NCI-H524 treated with DMSO at 0.1 percent for 48 hours (cell line): ENCODE results near the gene GMIP.
A peak's percentile ranks its signal among the peaks of the same experiment; 100 is the strongest.
"Not testable (repeated sequence)": the region's sequence is repeated elsewhere in the genome, so short reads cannot be mapped to it uniquely, and the experiment has no call there.

Experiments used
- DNase-seq: peaks from one replicate; lab custom pipeline; 2025; lab: John Stamatoyannopoulos, UW

Gene GMIP

GRCh38 chr19:19634516-19635312, 8.7 kb downstream of the GMIP start:
- DNase-seq = no peak

- no peak for DNase-seq
Measured at GRCh38 chr19:19633711-19634515, 9.5 kb downstream of the GMIP start.

GRCh38 chr19:19632661-19633060, 10.8 kb downstream of the GMIP start:
- DNase-seq = no peak

- DNase-seq = no peak
Measured at GRCh38 chr19:19631346-19631745, 12.1 kb downstream of the GMIP start.

- DNase-seq = no peak
Measured at GRCh38 chr19:19630426-19630825, 13.0 kb downstream of the GMIP start.

- no peak for DNase-seq
Measured at GRCh38 chr19:19630062-19630414, 13.4 kb downstream of the GMIP start.

- no peak for DNase-seq
Measured at GRCh38 chr19:19628501-19629134, 14.8 kb downstream of the GMIP start.

- DNase-seq = no peak
Measured at GRCh38 chr19:19627621-19628500, 15.6 kb downstream of the GMIP start, which contains the start of gene LPAR2. Gene LPAR2, minus strand, starts transcription at chr19:19628220. Its CDS starts 945 bp downstream, at chr19:19627275.

- DNase-seq = no peak
Measured at GRCh38 chr19:19626516-19627472, 16.7 kb downstream of the GMIP start.

GRCh38 chr19:19624032-19624570, 19.4 kb downstream of the GMIP start:
- no peak for DNase-seq

GRCh38 chr19:19623383-19623782, 20.1 kb downstream of the GMIP start:
- no peak for DNase-seq

- DNase-seq = no peak
Measured at GRCh38 chr19:19619849-19620210, 23.6 kb downstream of the GMIP start.

GRCh38 chr19:19619181-19619848, 24.1 kb downstream of the GMIP start:
- DNase-seq = no peak

GRCh38 chr19:19618219-19619051, 25.0 kb downstream of the GMIP start, which contains the start of gene PBX4:
Gene PBX4, minus strand, starts transcription at chr19:19618687. Its CDS starts 58 bp downstream, at chr19:19618629.
- DNase-seq = peak; percentile 94

- no peak for DNase-seq
Measured at GRCh38 chr19:19615086-19615485, 28.4 kb downstream of the GMIP start.

GRCh38 chr19:19613506-19613905, 30.0 kb downstream of the GMIP start:
- no peak for DNase-seq

- no peak for DNase-seq
Measured at GRCh38 chr19:19610376-19611202, 32.9 kb downstream of the GMIP start.

- DNase-seq = not testable (repeated sequence)
Measured at GRCh38 chr19:19606686-19607085, 36.8 kb downstream of the GMIP start.
